CD14-positive monocyte (primary cell): ENCODE data around the gene AMPD3. TPM values are rescaled to one million over a fixed set of nuclear protein-coding genes. Genes with fewer than 3 reads are reported as not detected.

Source experiments
- DNase-seq, 3 donors: peaks; one replicate each; pipeline ENCODE4 v3.0.0-alpha.2; 2011 to 2022
- H2AFZ ChIP-seq: 2 replicates; pipeline ENCODE4 v1.6.0; 2012; ENCODE audit warnings: mild to moderate bottlenecking, low read depth, low read length, inconsistent platforms; ENCODE audit not compliant: insufficient read depth, poor library complexity, severe bottlenecking
- H3K27ac ChIP-seq, 2 donors: 1 replicate in 1 of 2; 2 replicates in 1 of 2; pipeline ENCODE4 v1.5.1; 2012 to 2013; ENCODE audit warnings: low read length in 2 of 2, control low read depth in 1 of 2, inconsistent platforms in 1 of 2, low read depth in 1 of 2, mild to moderate bottlenecking in 1 of 2
- H3K27me3 ChIP-seq, 2 donors: one replicate each; pipeline versions ENCODE4 v1.6.0 to v1.6.1; 2011 to 2013; ENCODE audit warnings: low read length in 2 of 2; ENCODE audit not compliant: control insufficient read depth in 2 of 2, insufficient read depth in 2 of 2
- H3K36me3 ChIP-seq, 2 donors: replicated peaks in 1 of 2; 1 replicate in 1 of 2; 2 replicates in 1 of 2; pipeline versions ENCODE4 v1.5.1 to v1.6.1; 2012 to 2013; ENCODE audit warnings: low read length in 2 of 2, control low read depth in 1 of 2, inconsistent platforms in 1 of 2, mild to moderate bottlenecking in 1 of 2; ENCODE audit not compliant: insufficient read depth in 2 of 2, control insufficient read depth in 1 of 2
- H3K4me1 ChIP-seq, 2 donors: 1 replicate in 1 of 2; 2 replicates in 1 of 2; pipeline versions ENCODE4 v1.5.1 to v1.6.1; 2012 to 2013; ENCODE audit warnings: low read length in 2 of 2, control low read depth in 1 of 2, inconsistent platforms in 1 of 2, mild to moderate bottlenecking in 1 of 2, moderate library complexity in 1 of 2; ENCODE audit not compliant: insufficient read depth in 2 of 2, control insufficient read depth in 1 of 2
- H3K4me2 ChIP-seq: replicated peaks from 2 replicates; pipeline ENCODE3; 2012; ENCODE audit warnings: low read length, moderate library complexity, mild to moderate bottlenecking; ENCODE audit not compliant: poor library complexity, severe bottlenecking; ENCODE audit errors: extremely low read depth
- H3K4me3 ChIP-seq, 3 experiments: fragments of 200-600 bp in 1 of 3; sonication (generic) in 1 of 3; replicated peaks in 1 of 3; 1 replicate in 2 of 3; 2 replicates in 1 of 3; pipeline ENCODE4 v1.5.1; 2011 to 2013; ENCODE audit warnings: low read length in 3 of 3, mild to moderate bottlenecking in 3 of 3, control low read depth in 2 of 3, low read depth in 2 of 3, inconsistent platforms in 1 of 3, moderate library complexity in 1 of 3
- H3K79me2 ChIP-seq: 2 replicates; pipeline ENCODE4 v1.6.0; 2012; ENCODE audit warnings: mild to moderate bottlenecking, control low read depth, inconsistent platforms, low read length, moderate library complexity; ENCODE audit not compliant: insufficient read depth
- H3K9ac ChIP-seq: 2 replicates; pipeline ENCODE4 v1.6.0; 2017; ENCODE audit warnings: low read length, mild to moderate bottlenecking; ENCODE audit not compliant: insufficient read depth, poor library complexity, severe bottlenecking
- H3K9me3 ChIP-seq, 2 donors: replicated peaks in 1 of 2; 1 replicate in 1 of 2; 2 replicates in 1 of 2; pipeline versions ENCODE4 v1.5.1 to v1.6.1; 2012 to 2013; ENCODE audit warnings: low read length in 2 of 2, control low read depth in 1 of 2; ENCODE audit not compliant: control insufficient read depth in 1 of 2, insufficient read depth in 1 of 2
- H4K20me1 ChIP-seq: 2 replicates; pipeline ENCODE4 v1.6.0; 2012; ENCODE audit warnings: mild to moderate bottlenecking, low read length, control low read depth, moderate library complexity; ENCODE audit not compliant: insufficient read depth
- H3K27ac Mint-ChIP-seq, 7 donors: one replicate each; pipeline ENCODE4 v1.8.0; 2020; ENCODE audit warnings: mild to moderate bottlenecking in 7 of 7, mixed read lengths in 7 of 7, moderate library complexity in 6 of 7, inconsistent platforms in 2 of 7
- H3K27me3 Mint-ChIP-seq, 3 donors: one replicate each; pipeline ENCODE4 v1.8.0; 2021 to 2022; ENCODE audit warnings: low read depth in 3 of 3, mild to moderate bottlenecking in 3 of 3, mixed read lengths in 3 of 3, moderate library complexity in 3 of 3, inconsistent platforms in 1 of 3
- H3K36me3 Mint-ChIP-seq, 2 donors: one replicate each; pipeline ENCODE4 v1.8.0; 2020; ENCODE audit warnings: mixed read lengths in 2 of 2, inconsistent platforms in 1 of 2, mild to moderate bottlenecking in 1 of 2
- H3K4me1 Mint-ChIP-seq: one replicate; pipeline ENCODE4 v1.8.0; 2020; ENCODE audit warnings: mild to moderate bottlenecking, mixed read lengths
- H3K4me3 Mint-ChIP-seq, 2 donors: one replicate each; pipeline ENCODE4 v1.8.0; 2020; ENCODE audit warnings: mild to moderate bottlenecking in 2 of 2, mixed read lengths in 2 of 2, moderate library complexity in 1 of 2
- H3K9me3 Mint-ChIP-seq, 7 donors: one replicate each; pipeline ENCODE4 v1.8.0; 2020 to 2022; ENCODE audit warnings: mixed read lengths in 7 of 7, mild to moderate bottlenecking in 6 of 7, moderate library complexity in 6 of 7, inconsistent platforms in 2 of 7
- CTCF ChIP-seq: fragments of 200-600 bp; IDR thresholded peaks from one replicate; pipeline ENCODE4 v1.8.0; 2022; ENCODE audit warnings: antibody characterized with exemption, mild to moderate bottlenecking
- WGBS: methylation state at CpG from one replicate; pipeline ENCODE4 v1.1.5; 2013; ENCODE audit warnings: missing lambda C conversion rate; ENCODE audit not compliant: insufficient coverage; 5-methylcytosine and 5-hydroxymethylcytosine counted together
- intact Hi-C, 2 donors: fragments of 100-400 bp; cut with micrococcal nuclease; formaldehyde crosslinking; loops; one replicate each; pipeline versions ENCODE4 v1.15.0 to v1.15.1; 2023
- polyA plus RNA-seq, 3 donors: library from polyadenylated mRNA; depleted of rRNA in 1 of 3; unstranded in 2 of 3; stranded (reverse) in 1 of 3; fragments of 300-500 nt in 2 of 3; fragments of >200 nt in 1 of 3; fragmentation: Illumina TruSeq in 2 of 3; gene quantifications; 1 replicate in 2 of 3; 2 replicates in 1 of 3; pipeline ENCODE4 v1.2.3, GENCODE V29; 2012 to 2021

The AMPD3 gene
- polyA plus RNA-seq, 3 donors = 10.5 to 24.3 (median 14.3) TPM

GRCh38 chr11:10544491-10545465 is 89.7 kb downstream of the AMPD3 start:
- Histone ChIP-seq H3K27ac (no peak overlapping the region), H4K20me1 (no peaks in the 10 kb centered on the region), H3K9me3 (peaks cover 4 to 12% of the 10 kb centered on the region in 2 donors), H3K36me3 (no peaks in the 10 kb centered on the region), H3K4me2 (no peak overlapping the region), H2AFZ (no peak overlapping the region), H3K9ac (no peak overlapping the region), H3K4me3 (no peak overlapping the region), H3K27me3 (no peaks in the 10 kb centered on the region), H3K4me1 (peaks cover 23 to 29% of the 10 kb centered on the region in 2 donors), H3K79me2 (peaks cover 8% of the 10 kb centered on the region)
- no peak for TF ChIP-seq CTCF
- Mint-ChIP-seq H3K36me3 (no peaks in the 10 kb centered on the region), H3K9me3 (peaks cover 7 to 13% (median 10%) of the 10 kb centered on the region in 7 donors), H3K4me1 (peaks cover 20% of the 10 kb centered on the region), H3K4me3 (no peak overlapping the region), H3K27me3 (peaks cover 0 to 2% (median 0%) of the 10 kb centered on the region in 3 donors), H3K27ac (peak overlapping the region in 2 of 7 donors; percentile 19 to 53)
- WGBS = 77% methylated on average over 5 of the region's 7 CpGs
- DNase-seq = peak in 2 of 3 donors; percentile 13 to 15
- intact Hi-C loops = loop anchor here (5.0 to 10.0 kb wide), 4 partner anchors 38 to 193 kb away; no protein-coding TSS in a partner anchor

DNA sequence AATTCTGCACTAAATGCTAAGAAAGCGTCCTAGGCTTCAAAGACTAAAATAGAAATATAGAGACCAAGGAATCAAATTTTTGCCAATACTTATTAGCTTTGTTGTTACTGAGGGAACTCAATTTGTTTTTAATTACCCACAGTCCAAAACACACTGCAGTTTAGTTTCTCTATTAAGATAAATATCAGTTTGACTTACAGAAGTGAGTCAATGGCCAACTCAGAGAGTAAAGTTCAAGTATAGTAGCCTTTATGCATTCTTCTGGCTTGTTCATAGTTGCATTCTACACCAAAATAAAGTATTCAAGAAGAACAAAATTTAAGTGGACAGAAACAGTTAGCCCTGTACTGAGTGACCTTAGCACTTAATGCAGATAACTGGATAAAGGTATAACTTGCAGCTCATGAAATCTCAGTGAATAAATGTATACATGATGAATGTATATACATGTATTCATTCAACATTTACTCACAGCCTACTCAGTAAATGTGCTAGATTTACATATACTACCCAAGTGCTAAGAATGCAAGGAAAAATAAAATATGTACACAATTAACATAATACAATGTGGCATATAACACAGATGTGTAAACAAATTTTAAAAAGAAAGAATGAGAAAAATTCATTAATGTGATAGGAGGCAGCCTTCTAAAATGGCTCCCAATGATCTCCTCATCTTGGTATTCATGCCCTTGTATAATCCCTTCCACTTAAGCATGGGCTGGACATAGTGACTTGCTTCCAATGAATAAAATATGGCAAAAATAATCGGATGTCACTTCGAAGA is 95.6 kb downstream of the AMPD3 start:
- Histone ChIP-seq H4K20me1 (no peaks in the 10 kb centered on the region), H3K4me2 (no peak overlapping the region), H3K4me3 (no peak overlapping the region), H3K27ac (no peak overlapping the region), H3K9me3 (peaks cover 0 to 8% of the 10 kb centered on the region in 2 donors), H3K27me3 (no peaks in the 10 kb centered on the region), H3K79me2 (no peaks in the 10 kb centered on the region), H2AFZ (no peak overlapping the region), H3K36me3 (no peaks in the 10 kb centered on the region), H3K4me1 (no peaks in the 10 kb centered on the region), H3K9ac (no peak overlapping the region)
- H3K27me3 Mint-ChIP-seq = peaks cover 0 to 2% (median 2%) of the 10 kb centered on the region in 3 donors
- H3K36me3 Mint-ChIP-seq = no peaks in the 10 kb centered on the region
- H3K4me1 Mint-ChIP-seq = peaks cover 3% of the 10 kb centered on the region
- H3K9me3 Mint-ChIP-seq = peaks cover 6 to 11% (median 9%) of the 10 kb centered on the region in 7 donors
- intact Hi-C loops = no loop called here
- no CpG with 5 or more reads among the region's 3 CpGs for WGBS
- no peak for TF ChIP-seq CTCF
- no peak overlapping the region for H3K27ac Mint-ChIP-seq
- no peak overlapping the region for H3K4me3 Mint-ChIP-seq
- no peak for DNase-seq
